ENCODE data around the gene SCNN1A. TPM values are rescaled to one million over a fixed set of nuclear protein-coding genes. Genes with fewer than 3 reads are reported as not detected.

Gene SCNN1A
- total RNA-seq, 1 donor from 2014 or later = 11.1 TPM

DNA sequence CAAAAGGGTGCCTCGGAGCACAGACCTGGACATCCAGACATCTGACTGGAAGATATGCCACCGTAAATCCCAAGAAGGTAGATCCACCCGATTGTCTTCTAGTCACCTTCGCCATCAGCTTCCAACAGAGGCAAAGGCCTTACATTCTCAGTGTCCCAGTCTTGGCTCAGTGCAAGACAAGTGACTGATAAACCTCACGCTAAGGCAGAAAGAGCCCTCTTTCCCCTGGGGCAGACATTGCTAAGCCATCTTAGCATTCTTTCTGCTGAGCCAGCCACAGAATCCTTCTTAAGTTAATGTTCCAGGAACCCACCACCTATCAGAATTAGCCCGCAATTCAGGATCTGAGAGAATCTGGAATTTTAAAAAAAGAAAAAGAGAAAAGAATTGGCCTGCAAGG, 69.2 kb downstream of the SCNN1A start:
- TF ChIP-seq, protein P1, sequence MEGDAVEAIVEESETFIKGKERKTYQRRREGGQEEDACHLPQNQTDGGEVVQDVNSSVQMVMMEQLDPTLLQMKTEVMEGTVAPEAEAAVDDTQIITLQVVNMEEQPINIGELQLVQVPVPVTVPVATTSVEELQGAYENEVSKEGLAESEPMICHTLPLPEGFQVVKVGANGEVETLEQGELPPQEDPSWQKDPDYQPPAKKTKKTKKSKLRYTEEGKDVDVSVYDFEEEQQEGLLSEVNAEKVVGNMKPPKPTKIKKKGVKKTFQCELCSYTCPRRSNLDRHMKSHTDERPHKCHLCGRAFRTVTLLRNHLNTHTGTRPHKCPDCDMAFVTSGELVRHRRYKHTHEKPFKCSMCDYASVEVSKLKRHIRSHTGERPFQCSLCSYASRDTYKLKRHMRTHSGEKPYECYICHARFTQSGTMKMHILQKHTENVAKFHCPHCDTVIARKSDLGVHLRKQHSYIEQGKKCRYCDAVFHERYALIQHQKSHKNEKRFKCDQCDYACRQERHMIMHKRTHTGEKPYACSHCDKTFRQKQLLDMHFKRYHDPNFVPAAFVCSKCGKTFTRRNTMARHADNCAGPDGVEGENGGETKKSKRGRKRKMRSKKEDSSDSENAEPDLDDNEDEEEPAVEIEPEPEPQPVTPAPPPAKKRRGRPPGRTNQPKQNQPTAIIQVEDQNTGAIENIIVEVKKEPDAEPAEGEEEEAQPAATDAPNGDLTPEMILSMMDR (IDR thresholded peaks at IDR 0.05; ENCODE audit: insufficient read depth, low read length, poor library complexity, severe bottlenecking) = no peak
- Histone ChIP-seq H3K36me3 (ENCODE audit: control insufficient read depth, insufficient read depth, low read length) (no peaks in the 10 kb centered on the region), H3K4me3 (ENCODE audit: low read depth, low read length) (no peak overlapping the region), H3K27me3 (ENCODE audit: control insufficient read depth, insufficient read depth, low read length) (peaks cover 13% of the 10 kb centered on the region)
- DNase-seq (ENCODE audit: low read depth) = no peak

DNA sequence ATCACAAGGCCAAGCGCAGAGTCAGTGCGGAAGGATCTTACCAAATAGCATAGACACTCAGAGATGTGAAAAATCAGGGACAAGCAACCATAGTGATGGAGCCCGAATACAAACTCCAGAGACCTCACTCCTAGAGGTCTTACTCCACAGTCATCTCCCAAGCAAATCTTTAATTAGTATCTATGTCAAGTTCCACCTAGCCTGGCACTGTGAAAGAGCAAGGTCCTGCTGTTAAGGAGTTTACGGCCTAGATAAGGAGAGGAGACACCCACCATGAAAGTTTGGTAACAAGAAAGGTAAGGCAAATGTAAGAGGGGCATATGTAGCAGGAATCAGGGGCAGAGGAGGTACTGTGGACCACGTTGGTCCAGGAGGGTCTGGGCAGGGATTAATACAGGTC, 72.3 kb downstream of the SCNN1A start:
- TF ChIP-seq, protein P1 (IDR thresholded peaks at IDR 0.05; ENCODE audit: insufficient read depth, low read length, poor library complexity, severe bottlenecking) = no peak
- Histone ChIP-seq H3K4me3 (ENCODE audit: low read depth, low read length) (no peak overlapping the region), H3K36me3 (ENCODE audit: control insufficient read depth, insufficient read depth, low read length) (no peaks in the 10 kb centered on the region), H3K27me3 (ENCODE audit: control insufficient read depth, insufficient read depth, low read length) (peaks cover 2% of the 10 kb centered on the region)
- DNase-seq (ENCODE audit: low read depth) = no peak

DNA sequence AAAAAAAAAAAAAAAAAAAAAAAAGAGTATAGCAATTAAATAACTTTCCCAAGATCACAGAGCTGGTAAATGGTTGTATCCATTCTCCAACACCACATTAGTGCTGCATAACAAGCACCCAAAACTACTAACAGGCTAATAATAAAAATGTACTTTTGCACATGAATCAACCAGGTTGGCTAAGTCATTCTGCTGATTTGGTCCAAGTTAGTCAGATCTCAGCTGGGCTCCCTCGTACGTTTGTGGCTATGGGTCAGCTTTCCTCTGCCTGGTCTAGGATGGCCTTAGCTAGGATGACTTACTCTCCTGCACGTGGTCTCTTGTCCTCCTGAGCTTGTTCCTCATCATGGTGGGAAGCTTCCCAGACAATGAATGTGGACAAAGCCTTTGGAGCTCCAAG, 72.7 kb downstream of the SCNN1A start:
- TF ChIP-seq, protein P1 (IDR thresholded peaks at IDR 0.05; ENCODE audit: insufficient read depth, low read length, poor library complexity, severe bottlenecking) = no peak
- DNase-seq (ENCODE audit: low read depth) = no peak
- Histone ChIP-seq H3K36me3 (ENCODE audit: control insufficient read depth, insufficient read depth, low read length) (no peaks in the 10 kb centered on the region), H3K27me3 (ENCODE audit: control insufficient read depth, insufficient read depth, low read length) (peaks cover 2% of the 10 kb centered on the region), H3K4me3 (ENCODE audit: low read depth, low read length) (no peak overlapping the region)

DNA sequence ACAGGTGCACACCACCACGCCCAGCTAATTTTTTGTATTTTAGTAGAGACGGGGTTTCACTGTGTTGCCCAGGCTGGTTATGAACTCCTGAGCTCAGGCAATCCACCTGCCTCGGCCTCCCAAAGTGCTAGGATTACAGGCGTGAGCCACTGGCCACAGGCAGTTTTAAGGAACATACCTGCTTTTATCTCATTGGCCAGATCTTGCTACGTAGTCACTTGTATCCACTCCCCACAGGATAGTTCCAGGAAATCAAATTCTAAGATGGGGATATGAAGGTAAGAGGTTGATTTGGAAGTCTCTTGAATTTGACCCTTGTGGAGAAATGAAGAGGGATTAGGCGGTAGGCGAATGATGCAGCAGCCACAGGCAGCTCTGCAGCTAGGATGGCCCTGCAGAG, 73.6 kb downstream of the SCNN1A start:
- TF ChIP-seq, protein P1 (IDR thresholded peaks at IDR 0.05; ENCODE audit: insufficient read depth, low read length, poor library complexity, severe bottlenecking) = no peak
- DNase-seq (ENCODE audit: low read depth) = no peak
- H3K27me3 ChIP-seq (ENCODE audit: control insufficient read depth, insufficient read depth, low read length) = peaks cover 2% of the 10 kb centered on the region
- H3K36me3 ChIP-seq (ENCODE audit: control insufficient read depth, insufficient read depth, low read length) = no peaks in the 10 kb centered on the region
- H3K4me3 ChIP-seq (ENCODE audit: low read depth, low read length) = no peak overlapping the region

DNA sequence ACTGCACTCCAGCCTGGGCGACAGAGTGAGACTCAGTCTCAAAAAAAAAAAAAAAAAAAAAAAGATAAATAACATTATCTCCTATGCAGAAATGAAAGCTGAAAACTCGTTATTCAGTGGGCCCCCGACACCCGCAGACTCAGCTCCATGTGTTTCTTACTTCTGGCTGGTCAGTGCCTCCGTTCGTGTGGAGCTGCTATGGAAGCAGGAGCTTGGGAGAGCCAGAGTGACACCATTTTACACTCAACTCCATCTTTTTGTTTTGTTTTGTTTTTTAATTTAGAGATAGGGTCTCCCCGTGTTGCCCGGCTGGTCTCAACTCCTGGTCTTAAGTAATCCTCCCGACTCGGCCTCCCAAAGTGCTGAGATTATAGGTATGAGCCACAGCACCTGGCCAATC, 78.2 kb downstream of the SCNN1A start:
- Histone ChIP-seq H3K36me3 (ENCODE audit: control insufficient read depth, insufficient read depth, low read length) (no peaks in the 10 kb centered on the region), H3K4me3 (ENCODE audit: low read depth, low read length) (no peak overlapping the region), H3K27me3 (ENCODE audit: control insufficient read depth, insufficient read depth, low read length) (no peaks in the 10 kb centered on the region)
- TF ChIP-seq, protein P1 (IDR thresholded peaks at IDR 0.05; ENCODE audit: insufficient read depth, low read length, poor library complexity, severe bottlenecking) = no peak
- no peak for DNase-seq (ENCODE audit: low read depth)

Other genes with a start within 250 kb of the SCNN1A start
- 241 and 248 TPM in 2 replicates for gene CD9, start 175.2 kb downstream of the SCNN1A start, total RNA-seq
- 2.3 and 3.3 TPM in 2 replicates for gene PLEKHG6, start 64.9 kb downstream of the SCNN1A start, total RNA-seq
- gene TNFRSF1A, start 33.5 kb downstream of the SCNN1A start, total RNA-seq = 115 and 143 TPM in 2 replicates
- 134 and 219 TPM in 2 replicates for gene LTBR, start 8.6 kb upstream of the SCNN1A start, total RNA-seq
- not detected in 2 replicates for gene CD27, start 69.4 kb upstream of the SCNN1A start, total RNA-seq
- gene TAPBPL, start 76.5 kb upstream of the SCNN1A start, total RNA-seq = 14.4 and 18.9 TPM in 2 replicates
- 1.6 and 4.8 TPM in 2 replicates for gene VAMP1, start 95.1 kb upstream of the SCNN1A start, total RNA-seq
- 63.7 and 78.3 TPM in 2 replicates for gene MRPL51, start 117.7 kb upstream of the SCNN1A start, total RNA-seq
- 62.3 and 98.0 TPM in 2 replicates for gene NCAPD2, start 118.5 kb upstream of the SCNN1A start, total RNA-seq
- gene GAPDH, start 159.0 kb upstream of the SCNN1A start, total RNA-seq = 3,951 and 4,700 TPM in 2 replicates
- gene IFFO1, start 180.5 kb upstream of the SCNN1A start, total RNA-seq = 9.9 and 12.4 TPM in 2 replicates
- 52.4 and 62.2 TPM in 2 replicates for gene NOP2, start 192.7 kb upstream of the SCNN1A start, total RNA-seq
- gene CHD4, start 231.8 kb upstream of the SCNN1A start, total RNA-seq = 276 and 287 TPM in 2 replicates